Liver (tissue), 9 donors: ENCODE measurements around the gene HOXD9. TPM values are rescaled to one million over a fixed set of nuclear protein-coding genes. Genes with fewer than 3 reads are reported as not detected.
A peak's percentile ranks its signal among the peaks of the same experiment; 100 is the strongest.

ENCODE experiments used
- DNase-seq: peaks from one replicate; pipeline ENCODE4 v3.0.0-alpha.2; 2017; ENCODE audit warnings: low spot score
- H3K27ac ChIP-seq, 2 donors: one replicate each; pipeline ENCODE4 v1.7.0; 2013; ENCODE audit warnings: inconsistent platforms in 2 of 2, low read length in 2 of 2, control low read depth in 1 of 2, low read depth in 1 of 2, mild to moderate bottlenecking in 1 of 2
- H3K27me3 ChIP-seq, 4 donors: one replicate each; pipeline versions ENCODE4 v1.6.1 to v1.7.0; 2013; ENCODE audit warnings: low read length in 3 of 4, inconsistent platforms in 1 of 4, mild to moderate bottlenecking in 1 of 4, moderate library complexity in 1 of 4; ENCODE audit not compliant: control insufficient read depth in 4 of 4, insufficient read depth in 4 of 4
- H3K36me3 ChIP-seq, 4 donors: one replicate each; pipeline versions ENCODE4 v1.6.1 to v1.7.0; 2013; ENCODE audit warnings: low read length in 3 of 4, mild to moderate bottlenecking in 3 of 4, low read depth in 1 of 4, moderate library complexity in 1 of 4; ENCODE audit not compliant: control insufficient read depth in 4 of 4, insufficient read depth in 3 of 4
- H3K4me1 ChIP-seq, 4 donors: one replicate each; pipeline versions ENCODE4 v1.6.1 to v1.7.0; 2013; ENCODE audit warnings: low read length in 3 of 4, mild to moderate bottlenecking in 3 of 4, moderate library complexity in 1 of 4; ENCODE audit not compliant: control insufficient read depth in 4 of 4, insufficient read depth in 4 of 4
- H3K4me3 ChIP-seq, 3 donors: one replicate each; pipeline versions ENCODE4 v1.6.1 to v1.7.0; 2013; ENCODE audit warnings: low read length in 3 of 3, control low read depth in 1 of 3, low read depth in 1 of 3, mild to moderate bottlenecking in 1 of 3
- H3K9ac ChIP-seq, 2 donors: one replicate each; pipeline ENCODE4 v1.7.0; 2013; ENCODE audit warnings: low read length in 2 of 2, mild to moderate bottlenecking in 2 of 2, moderate library complexity in 2 of 2, control low read depth in 1 of 2, low read depth in 1 of 2
- H3K9me3 ChIP-seq, 4 donors: one replicate each; pipeline versions ENCODE4 v1.6.1 to v1.7.0; 2013; ENCODE audit warnings: low read length in 3 of 4; ENCODE audit not compliant: control insufficient read depth in 4 of 4
- ATF3 ChIP-seq: IDR thresholded peaks from 2 replicates; pipeline ENCODE4 v1.6.1; 2016; ENCODE audit warnings: antibody characterized with exemption
- CTCF ChIP-seq: fragments of 150-350 bp; IDR thresholded peaks from 2 replicates; pipeline ENCODE4 v1.5.1; 2017; ENCODE audit warnings: improper control_type of control experiment, low read depth, low read length; ENCODE audit not compliant: missing input control
- EGR1 ChIP-seq, 2 donors: IDR thresholded peaks; 2 replicates each; pipeline ENCODE4 v1.6.1; 2016 to 2018; ENCODE audit warnings: antibody characterized with exemption in 2 of 2, low read depth in 2 of 2
- FOXA2 ChIP-seq: IDR thresholded peaks from 2 replicates; pipeline ENCODE4 v1.6.1; 2016; ENCODE audit warnings: antibody characterized with exemption
- GABPA ChIP-seq, 2 donors: IDR thresholded peaks in 1 of 2; conservative IDR thresholded peaks in 1 of 2; 2 replicates each; pipeline ENCODE4 v1.6.1; 2016; ENCODE audit warnings: antibody characterized with exemption in 2 of 2, mild to moderate bottlenecking in 1 of 2, moderate library complexity in 1 of 2
- HNF4A ChIP-seq, 2 donors: conservative IDR thresholded peaks; 2 replicates each; pipeline ENCODE4 v1.6.1; 2016; ENCODE audit warnings: antibody characterized with exemption in 2 of 2, mild to moderate bottlenecking in 2 of 2
- HNF4G ChIP-seq: IDR thresholded peaks from 2 replicates; pipeline ENCODE4 v1.6.1; 2016; ENCODE audit warnings: antibody characterized with exemption
- JUND ChIP-seq, 2 donors: IDR thresholded peaks; 2 replicates each; pipeline ENCODE4 v1.6.1; 2016; ENCODE audit warnings: antibody characterized with exemption in 2 of 2
- MAX ChIP-seq: IDR thresholded peaks from 2 replicates; pipeline ENCODE4 v1.6.1; 2016; ENCODE audit warnings: antibody characterized with exemption
- NR2F2 ChIP-seq: IDR thresholded peaks from 2 replicates; pipeline ENCODE4 v1.6.1; 2016; ENCODE audit warnings: antibody characterized with exemption
- RAD21 ChIP-seq, 2 donors: IDR thresholded peaks; 2 replicates each; pipeline ENCODE4 v1.6.1; 2016; ENCODE audit warnings: antibody characterized with exemption in 2 of 2, mild to moderate bottlenecking in 2 of 2
- RXRA ChIP-seq, 2 donors: IDR thresholded peaks; 2 replicates each; pipeline ENCODE4 v1.6.1; 2017 to 2018; ENCODE audit warnings: antibody characterized with exemption in 2 of 2, mild to moderate bottlenecking in 1 of 2
- SP1 ChIP-seq: IDR thresholded peaks from 2 replicates; pipeline ENCODE4 v1.6.1; 2018; ENCODE audit warnings: antibody characterized with exemption, mild to moderate bottlenecking
- TAF1 ChIP-seq: conservative IDR thresholded peaks from 2 replicates; pipeline ENCODE4 v1.6.1; 2016; ENCODE audit warnings: antibody characterized with exemption, mild to moderate bottlenecking
- YY1 ChIP-seq: IDR thresholded peaks from 2 replicates; pipeline ENCODE4 v1.6.1; 2016; ENCODE audit warnings: antibody characterized with exemption, mild to moderate bottlenecking
- ZBTB33 ChIP-seq: IDR thresholded peaks from 2 replicates; pipeline ENCODE4 v1.6.1; 2016; ENCODE audit warnings: antibody characterized with exemption
- WGBS: extraction: QIAGEN DNeasy Blood & Tissue Kit; methylation state at CpG from one replicate; pipeline ENCODE4 v1.1.7; 2013; 5-methylcytosine and 5-hydroxymethylcytosine counted together
- polyA plus RNA-seq, 2 donors: library from polyadenylated mRNA; stranded (reverse) in 1 of 2; unstranded in 1 of 2; fragments of 200-250 nt in 1 of 2; fragments of >200 nt in 1 of 2; fragmentation: Nextera tagmentation in 1 of 2; extraction: Ambion mirVana in 1 of 2; gene quantifications; one replicate each; pipeline versions ENCODE4 v1.2.1 to v1.2.3, GENCODE V29; 2013 to 2015
- total RNA-seq, 2 donors: library from RNA; depleted of rRNA; stranded (reverse); fragments of >200 nt; gene quantifications; one replicate each; pipeline ENCODE4 v1.2.3, GENCODE V29; 2014
- donor health status: healthy.
- donor health status: healthy.
- donor health status: healthy.
- donor health status: healthy.
- donor health status: healthy.

HOXD9 gene
- total and polyA plus RNA-seq, 4 donors: 0.07 TPM; not detected in 3

GRCh38 chr2:176093145-176093897 lies 29.2 kb upstream of the HOXD9 start:
- peaks cover 0 to 4% (median 2%) of the 10 kb centered on the region in 4 donors for H3K9me3 ChIP-seq
- peak overlapping the region in 1 of 3 donors; percentile 42 for H3K4me3 ChIP-seq
- no peak for TF ChIP-seq EGR1 (IDR thresholded peaks at IDR 0.05; ENCODE audit: low read depth in 2 of 2)
- DNase-seq: no peak
- peaks cover 8 to 54% (median 26%) of the 10 kb centered on the region in 4 donors for H3K27me3 ChIP-seq
- no peaks in the 10 kb centered on the region for H3K36me3 ChIP-seq
- H3K27ac ChIP-seq: no peak overlapping the region
- WGBS: 5% methylated on average over 53 of the region's 53 CpGs
- no peak overlapping the region for H3K9ac ChIP-seq
- peaks cover 9 to 27% (median 21%) of the 10 kb centered on the region in 4 donors for H3K4me1 ChIP-seq

GRCh38 chr2:176093898-176094249 lies 28.6 kb upstream of the HOXD9 start:
- TF ChIP-seq ZBTB33: no peak
- no peak for TF ChIP-seq EGR1 (IDR thresholded peaks at IDR 0.05; ENCODE audit: low read depth in 2 of 2)
- TF ChIP-seq SP1: no peak
- TF ChIP-seq RAD21 (IDR thresholded peaks at IDR 0.05): no peak
- no peak for TF ChIP-seq ATF3
- TF ChIP-seq FOXA2: no peak
- 7% methylated on average over 8 of the region's 8 CpGs for WGBS
- Histone ChIP-seq H3K36me3 (no peaks in the 10 kb centered on the region), H3K9ac (no peak overlapping the region), H3K9me3 (peaks cover 0 to 4% (median 2%) of the 10 kb centered on the region in 4 donors), H3K27ac (no peak overlapping the region), H3K4me1 (peaks cover 9 to 24% (median 18%) of the 10 kb centered on the region in 4 donors), H3K27me3 (peaks cover 10 to 54% (median 25%) of the 10 kb centered on the region in 4 donors), H3K4me3 (no peak overlapping the region)
- no peak for DNase-seq

- 11% methylated on average over 12 of the region's 12 CpGs for whole genome bisulfite sequencing
- DNase-seq: no peak
- H3K4me3 ChIP-seq: no peak overlapping the region
- TF ChIP-seq RXRA (IDR thresholded peaks at IDR 0.05) (no peak), ZBTB33 (no peak), JUND (IDR thresholded peaks at IDR 0.05) (no peak), SP1 (no peak), CTCF (no peak), NR2F2 (no peak), YY1 (no peak), RAD21 (IDR thresholded peaks at IDR 0.05) (no peak), FOXA2 (no peak), HNF4G (no peak), HNF4A (conservative IDR thresholded peaks at IDR 0.05) (no peak), TAF1 (no peak), GABPA (IDR thresholded peaks at IDR 0.05 in 1 of 2, conservative IDR thresholded peaks at IDR 0.05 in 1 of 2) (no peak), ATF3 (no peak), MAX (no peak), EGR1 (IDR thresholded peaks at IDR 0.05; ENCODE audit: low read depth in 2 of 2) (no peak)
Observed at GRCh38 chr2:176094349-176094748, 28.2 kb upstream of the HOXD9 start.

More at GRCh38 chr2:176094349-176094748, 28.2 kb upstream of the HOXD9 start:
- H3K9ac ChIP-seq: no peak overlapping the region
- peaks cover 10 to 54% (median 26%) of the 10 kb centered on the region in 4 donors for H3K27me3 ChIP-seq
- no peak overlapping the region for H3K27ac ChIP-seq
- H3K9me3 ChIP-seq: peaks cover 0 to 4% (median 2%) of the 10 kb centered on the region in 4 donors
- H3K36me3 ChIP-seq: no peaks in the 10 kb centered on the region
- peaks cover 9 to 24% (median 18%) of the 10 kb centered on the region in 4 donors for H3K4me1 ChIP-seq
